Measurements from ENCODE around the gene TCEAL4.
"Not testable (repeated sequence)": the region's sequence is repeated elsewhere in the genome, so short reads cannot be mapped to it uniquely, and the experiment has no call there.

TCEAL4 gene

DNA sequence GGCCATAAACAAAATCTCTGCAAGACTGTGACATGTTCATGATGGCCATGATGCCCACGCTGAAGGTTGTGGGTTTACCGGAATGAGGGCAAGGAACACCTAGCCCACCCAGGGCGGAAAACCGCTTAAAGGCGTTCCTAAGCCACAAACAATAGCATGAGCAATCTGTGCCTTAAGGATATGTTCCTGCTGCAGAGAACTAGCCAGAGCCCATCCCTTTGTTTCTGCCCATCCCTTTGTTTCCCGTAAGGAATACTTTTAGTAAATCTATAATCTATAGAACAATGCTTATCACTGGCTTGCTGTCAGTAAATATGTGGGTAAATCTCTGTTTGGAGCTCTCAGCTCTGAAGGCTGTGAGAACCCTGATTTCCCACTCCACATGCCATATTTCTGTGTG lies 9.9 kb downstream of the TCEAL4 start:
- DNase-seq = not testable (repeated sequence)

DNA sequence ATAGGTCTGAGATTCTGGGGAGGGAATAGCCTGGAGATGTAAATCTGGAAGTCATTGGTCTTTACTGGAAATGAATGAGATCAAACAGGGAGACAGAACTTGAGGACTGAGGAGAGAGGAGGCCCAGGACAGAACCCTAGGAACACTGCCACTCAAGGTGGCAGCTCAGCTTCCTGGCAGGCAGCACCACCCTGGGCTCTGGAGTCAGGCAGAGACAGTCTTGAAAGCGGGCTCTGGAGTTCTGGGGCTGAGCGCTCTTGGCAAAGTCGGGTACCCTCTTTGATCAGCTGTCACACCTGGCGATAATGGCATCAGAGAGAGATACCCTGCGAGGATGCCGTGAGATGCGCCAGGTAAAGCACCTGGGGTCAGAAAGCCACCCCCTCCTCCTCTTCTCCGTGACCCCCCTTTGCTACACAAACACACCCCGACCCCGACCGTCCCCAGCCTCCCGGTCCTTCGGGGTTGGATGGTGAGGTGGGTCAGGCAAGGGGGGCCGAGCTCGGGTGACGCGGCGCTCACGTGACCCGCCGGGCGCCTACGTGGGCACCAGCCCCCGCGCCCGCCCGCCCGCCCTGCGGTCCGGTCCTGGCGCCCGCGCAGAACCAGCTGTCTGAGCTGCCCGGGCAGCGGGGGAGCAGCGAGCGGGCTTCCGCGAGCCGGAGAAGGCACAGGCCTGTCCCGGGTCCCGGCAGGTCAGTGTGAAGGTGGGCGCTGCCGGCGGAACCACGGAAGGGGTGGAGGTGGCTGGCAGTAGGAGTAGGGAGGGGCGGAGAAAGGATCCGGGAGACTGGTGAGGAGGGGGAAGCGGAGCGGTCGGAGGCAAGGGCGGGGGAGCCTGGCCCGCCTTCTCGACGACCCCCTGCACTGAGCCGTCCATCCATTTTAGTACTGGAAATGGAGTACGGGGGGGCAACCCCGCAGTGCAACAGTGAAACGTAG lies 22.3 kb downstream of the TCEAL4 start, which contains the start of gene TCEAL3:
TSS of gene TCEAL3 (plus strand) at position 600 of the 942 bp plus-strand sequence. CDS start 1,102 bp downstream, outside the sequence.
- DNase-seq = no peak

DNA sequence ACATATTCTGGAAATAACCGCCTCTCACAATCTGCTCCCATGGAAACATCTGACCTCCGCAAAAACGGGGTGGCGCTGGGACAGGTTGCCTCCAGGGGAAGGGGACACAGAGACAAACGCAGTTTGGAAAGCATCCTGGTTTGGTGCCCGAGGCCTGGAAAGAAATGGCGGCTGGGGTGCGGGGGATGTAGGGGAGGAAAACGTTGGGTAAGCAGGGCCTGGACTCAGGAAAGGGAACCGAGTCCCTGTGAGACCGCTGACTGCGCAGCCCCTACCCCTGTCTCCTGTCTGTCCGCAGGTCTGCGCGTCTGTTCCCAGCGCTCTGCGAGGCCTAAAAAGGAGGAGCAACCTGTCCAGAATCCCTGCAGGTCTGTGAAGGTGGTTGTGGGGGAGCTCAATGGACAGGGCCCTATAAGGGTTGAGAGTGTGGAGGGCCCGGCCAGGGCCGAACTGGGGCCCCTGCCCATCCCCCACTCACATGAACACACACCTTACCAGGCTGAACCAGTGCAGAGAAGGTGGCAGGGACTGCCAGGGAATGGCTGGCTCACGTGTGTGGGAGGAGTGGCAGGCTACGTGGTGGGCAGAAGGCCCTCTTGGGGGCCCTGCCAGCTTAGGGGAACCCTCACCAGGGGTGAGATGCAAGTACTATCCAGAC lies 23.1 kb downstream of the TCEAL4 start:
- no peak for DNase-seq

DNA sequence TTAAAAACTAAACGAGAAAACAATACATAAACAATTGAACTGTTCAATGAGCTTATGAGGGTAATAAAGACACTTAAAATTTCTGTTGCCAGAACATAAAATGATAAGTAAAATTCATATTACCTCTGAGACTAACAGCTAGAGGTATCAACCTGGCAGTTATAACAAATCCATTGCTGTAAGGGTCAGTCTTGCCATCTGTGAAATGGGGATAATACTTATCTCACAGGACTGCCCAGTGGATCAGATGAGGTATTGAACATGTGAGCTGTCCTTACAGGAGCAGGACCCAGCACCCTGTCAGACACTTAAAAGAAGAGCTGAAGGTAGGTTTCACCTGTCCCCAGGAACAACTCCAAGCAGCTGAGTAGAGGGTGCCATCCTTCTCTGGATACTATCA lies 25.0 kb downstream of the TCEAL4 start:
- no peak for DNase-seq

DNA sequence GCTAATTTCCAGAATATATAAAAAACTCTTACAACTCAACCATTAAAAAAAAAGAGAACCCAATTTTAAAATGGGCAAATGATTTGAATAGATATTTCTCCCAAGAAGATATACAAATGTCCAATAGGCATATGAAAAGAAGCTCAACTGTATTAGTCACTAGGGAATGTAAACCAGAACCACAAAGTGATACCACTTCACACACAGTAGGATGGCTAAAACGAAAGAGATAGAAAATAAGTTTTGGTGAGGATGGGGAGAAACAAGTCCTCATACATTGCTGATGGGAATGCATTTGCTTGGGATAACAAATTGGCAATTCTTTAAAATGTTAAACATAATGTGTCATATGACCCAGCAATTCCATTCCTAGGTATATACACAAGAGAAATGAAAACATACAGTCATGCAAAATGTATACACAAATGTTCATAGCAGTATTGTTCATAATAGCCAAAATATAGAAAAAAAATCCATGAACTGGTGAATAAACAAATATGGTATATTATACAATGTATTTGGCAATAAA lies 28.1 kb downstream of the TCEAL4 start:
- DNase-seq = no peak

DNA sequence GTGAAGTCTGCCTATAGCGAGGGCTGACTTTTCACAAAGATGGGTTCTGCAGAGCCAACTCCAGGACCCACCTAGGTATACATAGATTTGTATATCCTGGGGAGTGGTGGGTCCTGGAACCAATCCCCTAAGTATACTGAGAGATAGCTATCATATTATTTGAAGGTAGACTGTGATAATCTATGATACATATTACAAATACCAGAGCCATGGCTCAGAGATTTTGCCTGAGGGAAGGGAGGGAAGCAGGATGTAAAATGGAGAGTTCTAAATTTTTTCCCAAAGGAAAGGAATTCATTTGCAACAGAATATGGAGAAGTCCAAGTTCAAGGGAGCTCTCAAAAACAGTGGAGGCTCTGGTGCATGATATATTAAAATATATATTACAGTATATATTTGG lies 29.7 kb downstream of the TCEAL4 start:
- no peak for DNase-seq

DNA sequence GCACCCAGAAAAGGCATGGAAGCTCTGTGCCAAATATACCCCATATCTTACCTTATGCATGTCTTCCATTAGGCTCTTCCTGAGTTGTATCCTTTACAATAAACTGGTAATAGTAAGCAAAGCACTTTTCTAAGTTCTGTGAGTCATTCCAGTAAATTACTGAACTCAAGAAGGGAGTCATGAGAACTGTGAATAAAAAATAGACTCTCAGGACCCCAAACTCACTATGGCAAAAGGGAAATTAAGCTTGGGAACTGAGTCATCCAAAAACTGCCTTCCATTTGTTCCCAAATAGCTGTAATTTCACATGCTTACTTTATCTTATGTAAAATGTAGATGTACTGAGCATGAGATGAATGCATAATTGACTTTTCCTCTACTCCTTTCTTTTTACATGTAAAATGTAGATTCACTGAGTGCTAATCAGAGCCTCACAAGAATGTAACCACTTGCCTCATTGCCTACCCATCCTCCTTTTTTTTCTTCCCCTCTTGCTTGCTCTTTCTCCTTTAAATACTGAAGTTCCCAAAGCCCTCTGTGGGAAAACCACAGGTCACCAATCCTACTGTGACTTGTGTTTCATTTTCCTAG lies 30.6 kb downstream of the TCEAL4 start:
- DNase-seq = no peak

DNA sequence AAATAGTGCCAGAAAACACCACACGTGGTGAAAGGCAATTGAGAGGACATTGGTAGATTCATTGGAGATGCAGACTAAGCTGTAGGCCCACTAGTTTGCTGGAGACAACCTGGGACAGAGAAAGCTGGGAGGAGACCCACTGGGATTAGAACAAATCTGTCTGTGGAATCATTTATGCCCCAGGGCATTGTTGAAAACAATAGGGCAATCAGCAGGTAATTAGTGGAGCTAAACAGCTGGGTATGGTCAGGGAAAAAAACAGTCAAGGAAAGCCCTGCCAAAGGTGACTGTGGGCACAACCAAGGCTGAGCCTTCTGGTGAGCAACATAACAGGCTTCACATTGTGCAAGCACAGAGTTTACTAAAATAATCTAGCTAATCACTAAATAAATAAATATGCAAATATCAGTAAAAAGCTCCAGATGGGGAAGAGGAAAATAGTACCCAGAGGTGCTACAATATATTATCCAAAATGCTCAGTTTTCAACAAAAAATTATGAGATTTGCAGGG lies 31.4 kb downstream of the TCEAL4 start:
- DNase-seq = no peak

DNA sequence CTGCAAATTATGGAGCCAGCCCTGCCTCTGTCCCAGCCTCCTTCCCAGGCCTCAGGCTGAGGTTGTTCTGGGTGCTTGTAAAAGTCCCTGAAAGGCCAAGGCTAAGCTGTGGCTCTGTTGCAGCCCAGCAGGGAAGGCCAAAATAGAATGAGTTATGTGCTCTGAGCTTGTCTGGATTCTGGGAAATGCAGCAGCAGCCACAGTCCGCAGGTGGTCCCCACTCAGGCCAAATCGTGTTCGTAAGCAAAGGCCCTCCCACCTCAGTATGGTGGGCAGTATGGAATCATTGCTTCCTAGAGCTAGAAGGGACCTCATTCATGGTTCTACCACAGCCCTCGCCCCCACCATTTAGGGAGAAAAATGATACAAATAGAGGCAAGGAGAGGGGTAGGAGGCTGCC lies 38.8 kb downstream of the TCEAL4 start:
- DNase-seq = no peak

DNA sequence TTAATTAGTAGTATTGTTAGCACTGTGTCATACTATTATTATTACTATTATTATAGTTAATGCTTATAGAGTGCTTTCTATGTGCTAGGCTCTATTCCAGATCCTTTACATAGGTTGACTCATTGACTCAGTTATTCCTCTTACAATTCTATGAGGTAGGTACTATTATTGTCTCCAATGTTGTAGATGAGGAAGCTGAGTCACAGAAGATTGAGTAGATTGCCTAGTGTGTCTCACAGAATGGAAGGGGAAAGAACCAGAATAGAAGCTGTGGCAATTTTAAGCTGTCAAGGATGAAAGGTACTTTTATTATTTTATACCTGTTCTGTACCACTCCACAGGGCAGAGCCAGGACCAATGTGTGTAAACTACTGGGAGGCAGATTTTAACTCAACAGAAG lies 41.5 kb downstream of the TCEAL4 start:
- DNase-seq = no peak

DNA sequence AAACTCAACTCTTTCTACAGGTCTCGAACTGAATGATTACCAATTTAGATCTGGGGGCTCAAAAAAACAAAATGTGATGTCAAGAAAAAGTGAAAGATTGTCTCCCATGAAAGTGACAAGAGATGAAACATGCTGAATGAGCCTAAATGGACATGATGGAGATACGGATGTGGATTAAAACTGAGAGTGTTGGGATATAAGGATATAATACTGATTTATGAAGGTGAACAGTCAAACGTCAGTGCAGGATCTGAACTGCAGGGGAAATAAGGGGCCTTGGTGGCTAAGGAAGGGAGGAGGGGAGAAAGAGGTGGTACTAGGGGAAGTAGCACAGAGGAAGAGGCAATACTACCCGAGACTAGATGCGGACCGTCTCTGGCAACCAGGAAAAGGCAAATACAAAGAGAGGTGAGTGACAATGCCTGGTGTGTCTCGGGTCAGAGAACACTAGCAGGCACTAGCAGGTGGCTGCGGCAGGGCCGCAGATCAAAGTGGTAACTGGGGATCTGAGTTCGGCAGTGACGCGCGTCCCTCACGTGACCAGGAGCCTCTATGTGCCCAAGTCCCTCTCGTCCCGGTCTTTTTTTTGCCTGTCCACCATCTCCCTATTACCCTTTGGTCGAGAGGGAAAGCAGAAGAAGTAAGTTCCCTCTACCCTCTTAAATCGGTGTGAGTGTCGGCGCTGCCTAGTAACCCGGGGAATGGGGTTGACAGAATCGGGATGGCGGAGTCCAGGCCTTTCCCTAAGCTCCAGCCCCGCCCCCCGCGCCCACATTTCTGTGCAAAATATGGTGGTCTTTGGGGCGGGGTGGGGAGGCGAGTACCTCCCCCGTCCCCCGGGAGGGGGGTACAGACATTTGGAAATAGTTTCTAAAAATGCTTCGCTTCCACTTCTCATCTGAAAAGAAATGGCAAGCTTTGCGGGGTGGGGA lies 43.3 kb downstream of the TCEAL4 start, which contains the start of gene TCEAL1:
TSS of gene TCEAL1 (plus strand) at position 590 of the 932 bp plus-strand sequence. CDS start 942 bp downstream, outside the sequence.
- peak; percentile 15 for DNase-seq

DNA sequence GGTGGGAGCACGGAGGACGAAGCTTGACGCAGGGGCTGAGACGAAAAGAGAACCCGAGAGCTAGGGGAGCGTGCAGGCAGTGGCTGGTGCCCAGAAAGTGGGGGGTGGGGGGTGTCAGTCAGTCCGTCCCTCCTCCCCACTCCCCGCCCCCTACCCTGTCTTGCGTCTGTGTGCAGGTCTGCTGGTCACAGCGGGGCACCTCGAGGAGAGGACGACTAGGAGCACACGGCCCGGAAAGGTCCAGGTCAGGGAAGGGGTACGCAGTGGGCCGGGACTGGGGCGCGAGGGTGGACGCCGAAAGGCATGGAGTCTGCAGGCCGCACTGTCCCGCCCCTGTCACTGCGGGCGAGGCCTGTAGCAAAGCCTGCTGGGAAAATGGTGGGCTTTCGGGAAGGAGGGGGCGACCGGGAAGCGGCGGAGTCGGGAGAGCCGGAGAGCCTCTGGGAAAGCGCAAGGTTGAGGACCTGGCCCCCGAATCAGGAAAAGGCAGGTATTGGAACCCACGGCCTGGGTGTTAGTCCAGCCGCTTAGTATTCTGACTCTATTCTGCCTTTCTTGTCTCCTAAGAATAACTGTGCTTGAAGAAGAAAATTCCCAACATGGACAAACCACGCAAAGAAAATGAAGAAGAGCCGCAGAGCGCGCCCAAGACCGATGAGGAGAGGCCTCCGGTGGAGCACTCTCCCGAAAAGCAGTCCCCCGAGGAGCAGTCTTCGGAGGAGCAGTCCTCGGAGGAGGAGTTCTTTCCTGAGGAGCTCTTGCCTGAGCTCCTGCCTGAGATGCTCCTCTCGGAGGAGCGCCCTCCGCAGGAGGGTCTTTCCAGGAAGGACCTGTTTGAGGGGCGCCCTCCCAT lies 44.2 kb downstream of the TCEAL4 start:
- DNase-seq = no peak

DNA sequence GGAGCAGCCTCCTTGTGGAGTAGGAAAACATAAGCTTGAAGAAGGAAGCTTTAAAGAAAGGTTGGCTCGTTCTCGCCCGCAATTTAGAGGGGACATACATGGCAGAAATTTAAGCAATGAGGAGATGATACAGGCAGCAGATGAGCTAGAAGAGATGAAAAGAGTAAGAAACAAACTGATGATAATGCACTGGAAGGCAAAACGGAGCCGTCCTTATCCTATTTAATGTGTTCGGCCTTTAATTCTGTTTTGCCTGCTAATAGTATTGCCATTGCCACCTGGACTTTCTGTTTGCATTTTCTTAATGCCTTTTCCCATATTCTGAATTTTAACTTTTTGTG lies 44.8 kb downstream of the TCEAL4 start:
- no peak for DNase-seq

DNA sequence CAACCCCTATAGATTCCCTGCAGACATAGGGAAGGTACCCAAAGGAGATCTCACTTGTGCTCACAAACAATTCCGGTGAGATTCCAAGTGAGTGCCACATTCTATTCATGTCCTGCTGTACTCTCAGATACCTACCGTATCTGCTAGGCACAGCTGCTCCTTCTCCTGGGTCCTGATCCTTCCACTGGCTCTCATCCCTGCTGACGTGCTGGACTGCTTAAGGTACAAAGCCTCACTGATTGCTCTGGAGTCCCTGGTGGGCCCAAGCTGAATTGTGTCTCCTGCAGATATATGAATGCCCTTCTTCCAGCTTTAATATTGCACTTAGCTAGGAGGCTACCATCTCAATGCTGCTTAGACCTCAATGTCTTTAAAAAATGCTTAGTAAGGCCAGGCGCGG lies 45.8 kb downstream of the TCEAL4 start:
- no peak for DNase-seq

DNA sequence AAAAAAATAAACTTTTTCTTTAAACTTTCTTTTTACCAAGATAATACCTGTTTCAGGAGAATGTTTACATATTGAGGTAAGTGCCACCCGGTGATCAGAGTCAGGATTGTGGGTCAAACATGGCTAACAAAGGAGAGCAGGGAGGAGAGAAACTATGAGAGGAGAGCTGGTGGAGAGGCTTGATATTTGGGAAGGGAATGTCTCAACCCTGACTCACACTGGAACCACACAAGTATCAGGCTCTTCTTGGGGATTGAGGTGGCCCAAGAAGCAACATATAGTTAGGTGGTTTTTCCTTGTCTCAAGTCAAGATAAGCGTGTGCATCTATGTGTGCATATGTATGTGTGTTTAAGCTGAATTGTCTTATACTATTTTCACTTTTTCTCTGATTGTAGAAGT lies 50.1 kb downstream of the TCEAL4 start:
- no peak for DNase-seq
